HEK293T (cell line): ENCODE measurements around the gene YPEL2.

ENCODE experiments used
- ARNT ChIP-seq: fragments of 450-650 bp; IDR thresholded peaks from 2 replicates; pipeline ENCODE4 v1.6.1; 2017; ENCODE audit warnings: mild to moderate bottlenecking
- ELF4 ChIP-seq: fragments of 450-650 bp; IDR thresholded peaks from 2 replicates; pipeline ENCODE4 v1.6.1; 2017; ENCODE audit warnings: antibody characterized with exemption
- FOXK2 ChIP-seq: fragments of 450-650 bp; IDR thresholded peaks from 2 replicates; pipeline ENCODE4 v1.6.1; 2016; ENCODE audit warnings: mild to moderate bottlenecking
- FOXM1 ChIP-seq: fragments of 450-650 bp; IDR thresholded peaks from 2 replicates; pipeline ENCODE4 v1.6.1; 2017; ENCODE audit warnings: mild to moderate bottlenecking, borderline replicate concordance
- SP1 ChIP-seq: fragments of 450-650 bp; IDR thresholded peaks from 2 replicates; pipeline ENCODE4 v1.6.1; 2017

DNA sequence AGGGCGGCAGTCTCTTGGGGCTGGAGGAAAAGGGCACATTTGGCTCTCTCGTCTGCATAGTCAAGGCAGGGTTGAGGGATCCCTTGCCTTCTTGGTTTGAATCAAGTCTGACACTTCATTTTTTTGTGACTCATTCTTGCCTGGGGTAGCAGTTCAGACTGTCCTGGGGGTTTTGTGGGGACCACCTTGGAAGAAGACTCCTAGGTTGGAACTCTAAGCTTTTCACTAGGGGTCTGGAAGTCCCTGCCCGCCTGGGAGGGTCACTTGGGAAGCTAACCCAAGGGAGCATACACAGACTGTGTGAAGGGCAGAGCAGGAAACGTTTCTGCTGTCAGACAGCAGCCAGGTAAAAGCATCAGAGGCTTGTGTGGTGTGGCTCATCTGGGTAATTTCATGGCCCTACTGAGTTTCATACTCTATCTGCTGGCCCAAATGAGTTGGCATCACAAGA lies 11.3 kb downstream of the YPEL2 start:
- TF ChIP-seq ARNT = no peak
- TF ChIP-seq FOXK2 = no peak
- no peak for TF ChIP-seq SP1
- no peak for TF ChIP-seq FOXM1
- TF ChIP-seq ELF4 = no peak
